Neutrophil (primary cell): ENCODE measurements around the gene YIPF4.

ENCODE experiments used
- H3K27ac ChIP-seq: fragments of 200-600 bp; sonication (generic); 2 replicates; pipeline ENCODE4 v1.5.1; 2016; ENCODE audit warnings: mild to moderate bottlenecking, moderate library complexity
- H3K27me3 ChIP-seq: fragments of 200-600 bp; sonication (generic); 2 replicates; pipeline ENCODE4 v1.6.0; 2016; ENCODE audit warnings: mild to moderate bottlenecking
- H3K36me3 ChIP-seq: fragments of 200-600 bp; sonication (generic); 2 replicates; pipeline ENCODE4 v1.5.1; 2017
- H3K4me1 ChIP-seq, 2 experiments: fragments of 200-600 bp in 1 of 2; sonication (generic) in 1 of 2; 1 replicate in 1 of 2; 2 replicates in 1 of 2; pipeline versions ENCODE4 v1.5.1 to v1.6.1; 2013 to 2016; ENCODE audit warnings: low read depth in 1 of 2, low read length in 1 of 2, mild to moderate bottlenecking in 1 of 2, moderate library complexity in 1 of 2; ENCODE audit not compliant: control insufficient read depth in 1 of 2, insufficient read depth in 1 of 2
- H3K4me3 ChIP-seq, 2 experiments: fragments of 200-600 bp in 1 of 2; sonication (generic) in 1 of 2; 1 replicate in 1 of 2; 2 replicates in 1 of 2; pipeline ENCODE4 v1.5.1; 2013 to 2016; ENCODE audit warnings: low read depth in 1 of 2, low read length in 1 of 2, mild to moderate bottlenecking in 1 of 2, moderate library complexity in 1 of 2
- H3K9me3 ChIP-seq: fragments of 200-600 bp; sonication (generic); 2 replicates; pipeline ENCODE4 v1.5.1; 2016
- TF ChIP-seq, protein P1 (sequence below): fragments of 200-600 bp; sonication (generic); IDR thresholded peaks from 2 replicates; pipeline ENCODE4 v1.5.1; 2016; ENCODE audit warnings: antibody characterized with exemption

The YIPF4 gene

GRCh38 chr2:32237488-32237887, 40.2 kb upstream of the YIPF4 start:
- Histone ChIP-seq H3K27ac (no peak overlapping the region), H3K36me3 (peaks cover 85% of the 10 kb centered on the region), H3K4me1 (no peaks in the 10 kb centered on the region), H3K9me3 (no peaks in the 10 kb centered on the region), H3K4me3 (no peak overlapping the region), H3K27me3 (no peaks in the 10 kb centered on the region)
- TF ChIP-seq, protein P1, sequence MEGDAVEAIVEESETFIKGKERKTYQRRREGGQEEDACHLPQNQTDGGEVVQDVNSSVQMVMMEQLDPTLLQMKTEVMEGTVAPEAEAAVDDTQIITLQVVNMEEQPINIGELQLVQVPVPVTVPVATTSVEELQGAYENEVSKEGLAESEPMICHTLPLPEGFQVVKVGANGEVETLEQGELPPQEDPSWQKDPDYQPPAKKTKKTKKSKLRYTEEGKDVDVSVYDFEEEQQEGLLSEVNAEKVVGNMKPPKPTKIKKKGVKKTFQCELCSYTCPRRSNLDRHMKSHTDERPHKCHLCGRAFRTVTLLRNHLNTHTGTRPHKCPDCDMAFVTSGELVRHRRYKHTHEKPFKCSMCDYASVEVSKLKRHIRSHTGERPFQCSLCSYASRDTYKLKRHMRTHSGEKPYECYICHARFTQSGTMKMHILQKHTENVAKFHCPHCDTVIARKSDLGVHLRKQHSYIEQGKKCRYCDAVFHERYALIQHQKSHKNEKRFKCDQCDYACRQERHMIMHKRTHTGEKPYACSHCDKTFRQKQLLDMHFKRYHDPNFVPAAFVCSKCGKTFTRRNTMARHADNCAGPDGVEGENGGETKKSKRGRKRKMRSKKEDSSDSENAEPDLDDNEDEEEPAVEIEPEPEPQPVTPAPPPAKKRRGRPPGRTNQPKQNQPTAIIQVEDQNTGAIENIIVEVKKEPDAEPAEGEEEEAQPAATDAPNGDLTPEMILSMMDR = no peak

GRCh38 chr2:32237996-32238395, 39.7 kb upstream of the YIPF4 start:
- Histone ChIP-seq H3K4me3 (no peak overlapping the region), H3K9me3 (no peaks in the 10 kb centered on the region), H3K27ac (no peak overlapping the region), H3K4me1 (no peaks in the 10 kb centered on the region), H3K36me3 (peaks cover 85% of the 10 kb centered on the region), H3K27me3 (no peaks in the 10 kb centered on the region)
- TF ChIP-seq, protein P1 = no peak

DNA sequence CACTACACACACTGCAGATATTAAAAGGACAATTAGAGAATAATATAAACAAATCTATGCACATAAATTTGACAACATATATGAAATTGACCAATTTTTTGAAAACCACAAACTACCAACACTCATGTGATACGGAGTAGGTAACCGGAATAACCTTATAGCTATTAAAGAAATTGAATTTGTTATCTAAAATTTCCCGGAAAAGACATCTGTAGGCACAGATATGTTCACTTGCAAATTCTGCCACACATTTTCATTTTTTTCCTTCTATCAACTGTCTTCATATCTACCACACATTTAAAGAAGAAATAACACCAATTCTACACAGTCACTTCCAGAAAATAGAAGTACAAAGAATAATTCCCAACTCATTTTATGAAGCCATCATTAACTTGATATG, 35.4 kb upstream of the YIPF4 start:
- Histone ChIP-seq H3K4me1 (no peaks in the 10 kb centered on the region), H3K36me3 (peaks cover 80% of the 10 kb centered on the region), H3K4me3 (no peak overlapping the region), H3K27ac (no peak overlapping the region), H3K27me3 (no peaks in the 10 kb centered on the region), H3K9me3 (no peaks in the 10 kb centered on the region)
- TF ChIP-seq, protein P1 = no peak

- H3K4me3 ChIP-seq = no peak overlapping the region
- TF ChIP-seq, protein P1 = no peak
- no peaks in the 10 kb centered on the region for H3K4me1 ChIP-seq
- H3K9me3 ChIP-seq = no peaks in the 10 kb centered on the region
- H3K27me3 ChIP-seq = no peaks in the 10 kb centered on the region
- peak overlapping the region; percentile 49 for H3K27ac ChIP-seq
- H3K36me3 ChIP-seq = peaks cover 89% of the 10 kb centered on the region
Measured at GRCh38 chr2:32246911-32247310, 30.8 kb upstream of the YIPF4 start.

GRCh38 chr2:32248299-32248698, 29.4 kb upstream of the YIPF4 start:
- peaks cover 89% of the 10 kb centered on the region for H3K36me3 ChIP-seq
- H3K4me3 ChIP-seq = no peak overlapping the region
- H3K9me3 ChIP-seq = no peaks in the 10 kb centered on the region
- peak overlapping the region; percentile 3 for H3K27ac ChIP-seq
- no peaks in the 10 kb centered on the region for H3K4me1 ChIP-seq
- TF ChIP-seq, protein P1 = no peak
- no peaks in the 10 kb centered on the region for H3K27me3 ChIP-seq

GRCh38 chr2:32249731-32250236, 27.9 kb upstream of the YIPF4 start:
- H3K27me3 ChIP-seq = no peaks in the 10 kb centered on the region
- H3K4me1 ChIP-seq = no peaks in the 10 kb centered on the region
- TF ChIP-seq, protein P1 = no peak
- H3K9me3 ChIP-seq = no peaks in the 10 kb centered on the region
- peak overlapping the region; percentile 17 for H3K27ac ChIP-seq
- H3K4me3 ChIP-seq = no peak overlapping the region
- H3K36me3 ChIP-seq = peaks cover 90% of the 10 kb centered on the region
